ENCODE results near the gene SSBP3.

DNA sequence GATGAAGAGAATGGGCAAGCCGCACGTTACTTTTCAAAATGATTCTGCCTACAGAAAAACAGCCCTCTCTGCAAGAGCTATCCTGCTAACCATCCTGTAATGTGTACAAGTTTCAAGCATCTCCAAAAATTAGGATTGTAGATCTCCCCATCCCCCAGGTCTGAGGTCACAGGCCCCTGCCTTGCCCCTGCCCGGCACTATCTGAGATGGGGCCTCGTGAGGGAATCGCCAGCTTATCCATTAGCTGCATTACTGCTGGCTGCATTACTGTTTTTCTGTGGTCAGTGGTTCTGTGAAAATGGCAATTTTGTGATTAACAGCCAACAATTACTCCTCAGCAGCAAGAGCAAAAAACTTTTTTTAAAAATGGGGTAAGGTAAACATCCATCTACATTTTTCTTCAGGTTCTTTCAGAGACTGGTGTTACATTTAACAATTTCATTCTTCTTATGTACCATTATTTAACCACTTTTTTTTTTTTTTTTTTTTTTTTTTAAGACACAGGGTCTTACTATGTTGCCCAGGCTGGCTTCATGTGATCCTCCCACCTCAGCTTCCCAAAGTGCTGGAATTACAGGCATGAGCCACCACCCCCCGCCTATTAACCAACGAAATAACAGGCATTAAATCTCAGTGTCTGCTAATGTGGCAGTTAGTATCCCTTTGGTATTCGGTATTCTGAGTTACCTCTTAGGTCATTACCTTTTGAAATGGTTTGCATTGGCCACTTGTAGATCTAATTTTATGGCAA is 122.4 kb downstream of the SSBP3 start:
- TF ChIP-seq EZH2 (IDR thresholded peaks at IDR 0.05; ENCODE audit: low read depth) = no peak
- TF ChIP-seq, protein P1, sequence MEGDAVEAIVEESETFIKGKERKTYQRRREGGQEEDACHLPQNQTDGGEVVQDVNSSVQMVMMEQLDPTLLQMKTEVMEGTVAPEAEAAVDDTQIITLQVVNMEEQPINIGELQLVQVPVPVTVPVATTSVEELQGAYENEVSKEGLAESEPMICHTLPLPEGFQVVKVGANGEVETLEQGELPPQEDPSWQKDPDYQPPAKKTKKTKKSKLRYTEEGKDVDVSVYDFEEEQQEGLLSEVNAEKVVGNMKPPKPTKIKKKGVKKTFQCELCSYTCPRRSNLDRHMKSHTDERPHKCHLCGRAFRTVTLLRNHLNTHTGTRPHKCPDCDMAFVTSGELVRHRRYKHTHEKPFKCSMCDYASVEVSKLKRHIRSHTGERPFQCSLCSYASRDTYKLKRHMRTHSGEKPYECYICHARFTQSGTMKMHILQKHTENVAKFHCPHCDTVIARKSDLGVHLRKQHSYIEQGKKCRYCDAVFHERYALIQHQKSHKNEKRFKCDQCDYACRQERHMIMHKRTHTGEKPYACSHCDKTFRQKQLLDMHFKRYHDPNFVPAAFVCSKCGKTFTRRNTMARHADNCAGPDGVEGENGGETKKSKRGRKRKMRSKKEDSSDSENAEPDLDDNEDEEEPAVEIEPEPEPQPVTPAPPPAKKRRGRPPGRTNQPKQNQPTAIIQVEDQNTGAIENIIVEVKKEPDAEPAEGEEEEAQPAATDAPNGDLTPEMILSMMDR (conservative IDR thresholded peaks at IDR 0.05) = no peak
